GM19328 (cell line): ENCODE results near the gene MYLK4.

Experiments used
- ATAC-seq: cut with Tn5 transposase; IDR thresholded peaks from one replicate; pipeline ENCODE4 v1.9.1; 2021; ENCODE audit warnings: mild to moderate bottlenecking, moderate library complexity; ENCODE audit not compliant: unreplicated experiment

MYLK4 gene

GRCh38 chr6:2758980-2759379, 8.3 kb upstream of the MYLK4 start:
- no peak for ATAC-seq

GRCh38 chr6:2756687-2757224, 6.0 kb upstream of the MYLK4 start:
- no peak for ATAC-seq

GRCh38 chr6:2756241-2756640, 5.5 kb upstream of the MYLK4 start:
- no peak for ATAC-seq

- no peak for ATAC-seq
Measured at GRCh38 chr6:2755456-2755855, 4.7 kb upstream of the MYLK4 start.

GRCh38 chr6:2754911-2755310, 4.2 kb upstream of the MYLK4 start:
- ATAC-seq, result no peak

GRCh38 chr6:2754393-2754792, 3.7 kb upstream of the MYLK4 start:
- no peak for ATAC-seq

- no peak for ATAC-seq
Measured at GRCh38 chr6:2753743-2754142, 3.0 kb upstream of the MYLK4 start.

GRCh38 chr6:2753110-2753489, 2.4 kb upstream of the MYLK4 start:
- no peak for ATAC-seq

- no peak for ATAC-seq
Measured at GRCh38 chr6:2752477-2753109, 1.9 kb upstream of the MYLK4 start.

GRCh38 chr6:2751871-2752270, 1.1 kb upstream of the MYLK4 start:
- no peak for ATAC-seq

GRCh38 chr6:2749969-2750600, 637 bp downstream of the MYLK4 start:
- ATAC-seq, result no peak

GRCh38 chr6:2748183-2748582, 2.5 kb downstream of the MYLK4 start:
- no peak for ATAC-seq

- no peak for ATAC-seq
Measured at GRCh38 chr6:2746557-2747061, 4.1 kb downstream of the MYLK4 start.

- ATAC-seq, result no peak
Measured at GRCh38 chr6:2745246-2745645, 5.5 kb downstream of the MYLK4 start.

- no peak for ATAC-seq
Measured at GRCh38 chr6:2744778-2745177, 5.9 kb downstream of the MYLK4 start.

GRCh38 chr6:2744209-2744771, 6.4 kb downstream of the MYLK4 start:
- no peak for ATAC-seq

GRCh38 chr6:2743280-2744208, 7.2 kb downstream of the MYLK4 start:
- ATAC-seq, result no peak

GRCh38 chr6:2741756-2742155, 9.0 kb downstream of the MYLK4 start:
- no peak for ATAC-seq

GRCh38 chr6:2740581-2740980, 10.1 kb downstream of the MYLK4 start:
- no peak for ATAC-seq

- ATAC-seq, result no peak
Measured at GRCh38 chr6:2739335-2739734, 11.4 kb downstream of the MYLK4 start.

GRCh38 chr6:2738373-2738979, 12.2 kb downstream of the MYLK4 start:
- no peak for ATAC-seq
